NCI-H510A (cell line): Measurements from ENCODE around the gene VAC14.
"Not testable (repeated sequence)": the region's sequence is repeated elsewhere in the genome, so short reads cannot be mapped to it uniquely, and the experiment has no call there.

Experiments used
- DNase-seq: peaks from one replicate; lab custom pipeline; 2025; lab: John Stamatoyannopoulos, UW

The VAC14 gene

GRCh38 chr16:70679671-70680494, 121.1 kb downstream of the VAC14 start:
- no peak for DNase-seq

- no peak for DNase-seq
Observed at GRCh38 chr16:70678898-70679670, 121.9 kb downstream of the VAC14 start.

GRCh38 chr16:70678121-70678897, 122.6 kb downstream of the VAC14 start:
- no peak for DNase-seq

- no peak for DNase-seq
Observed at GRCh38 chr16:70677499-70678120, 123.3 kb downstream of the VAC14 start.

- no peak for DNase-seq
Observed at GRCh38 chr16:70676675-70677498, 124.1 kb downstream of the VAC14 start.

GRCh38 chr16:70675851-70676513, 125.0 kb downstream of the VAC14 start:
- no peak for DNase-seq

- no peak for DNase-seq
Observed at GRCh38 chr16:70674221-70675014, 126.5 kb downstream of the VAC14 start.

GRCh38 chr16:70670938-70671337, 130.0 kb downstream of the VAC14 start:
- not testable (repeated sequence) for DNase-seq

GRCh38 chr16:70670175-70670574, 130.8 kb downstream of the VAC14 start:
- no peak for DNase-seq

- no peak for DNase-seq
Observed at GRCh38 chr16:70665806-70666735, 134.9 kb downstream of the VAC14 start.

GRCh38 chr16:70665113-70665694, 135.8 kb downstream of the VAC14 start:
- DNase-seq: no peak

GRCh38 chr16:70664325-70665112, 136.4 kb downstream of the VAC14 start:
- no peak for DNase-seq

- DNase-seq: no peak
Observed at GRCh38 chr16:70663524-70664324, 137.2 kb downstream of the VAC14 start.

- no peak for DNase-seq
Observed at GRCh38 chr16:70662991-70663523, 137.9 kb downstream of the VAC14 start.

- DNase-seq: no peak
Observed at GRCh38 chr16:70661918-70662641, 138.9 kb downstream of the VAC14 start.

GRCh38 chr16:70661534-70661917, 139.4 kb downstream of the VAC14 start:
- no peak for DNase-seq
